HepG2 (cell line): Measurements from ENCODE around the gene PRDX3. TPM values are rescaled to one million over a fixed set of nuclear protein-coding genes. Genes with fewer than 3 reads are reported as not detected.

Experiments used
- DMTF1 ChIP-seq: sonication (generic); formaldehyde crosslinking; IDR thresholded peaks from 2 replicates; pipeline ENCODE4 v1.4.0; 2020; ENCODE audit warnings: mild to moderate bottlenecking, missing genetic modification reagents
- DZIP1 ChIP-seq: sonication (generic); formaldehyde crosslinking; IDR thresholded peaks from 2 replicates; pipeline ENCODE4 v1.5.0; 2020; ENCODE audit warnings: mild to moderate bottlenecking, missing genetic modification reagents
- JDP2 ChIP-seq: sonication (generic); formaldehyde crosslinking; IDR thresholded peaks from 2 replicates; pipeline ENCODE4 v1.8.1; 2022; ENCODE audit warnings: missing genetic modification reagents, borderline replicate concordance
- KMT2B ChIP-seq: IDR thresholded peaks from 2 replicates; pipeline ENCODE4 v1.6.1; 2016; ENCODE audit warnings: missing genetic modification reagents, missing compliant biosample characterization
- NCOA2 ChIP-seq: sonication (generic); formaldehyde crosslinking; IDR thresholded peaks from 2 replicates; pipeline ENCODE4 v1.8.0; 2022; ENCODE audit warnings: inconsistent platforms
- NRL ChIP-seq: sonication (generic); formaldehyde crosslinking; IDR thresholded peaks from 2 replicates; pipeline ENCODE4 v1.5.0; 2020; ENCODE audit warnings: missing genetic modification reagents, mild to moderate bottlenecking, moderate library complexity, borderline replicate concordance
- SKI ChIP-seq: fragments of 450-650 bp; IDR thresholded peaks from one replicate; pipeline ENCODE4 v1.6.1; 2018; ENCODE audit warnings: mild to moderate bottlenecking; ENCODE audit not compliant: partially characterized antibody
- THAP9 ChIP-seq: sonication (generic); formaldehyde crosslinking; IDR thresholded peaks from 2 replicates; pipeline ENCODE4; 2020; ENCODE audit warnings: missing genetic modification reagents, mild to moderate bottlenecking, borderline replicate concordance
- ZNF10 ChIP-seq: sonication (generic); formaldehyde crosslinking; IDR thresholded peaks from 2 replicates; pipeline ENCODE4 v1.4.0; 2020; ENCODE audit warnings: mild to moderate bottlenecking, low read depth, missing genetic modification reagents, borderline replicate concordance
- ZNF160 ChIP-seq: sonication (generic); formaldehyde crosslinking; IDR thresholded peaks from 2 replicates; pipeline ENCODE4 v1.8.0; 2022; ENCODE audit warnings: mild to moderate bottlenecking, inconsistent platforms, missing genetic modification reagents
- ZNF280B ChIP-seq: sonication (generic); formaldehyde crosslinking; IDR thresholded peaks from 2 replicates; pipeline ENCODE4 v1.5.0; 2020; ENCODE audit warnings: missing genetic modification reagents, mild to moderate bottlenecking, borderline replicate concordance
- ZNF563 ChIP-seq: sonication (generic); formaldehyde crosslinking; IDR thresholded peaks from 2 replicates; pipeline ENCODE4 v1.8.0; 2022; ENCODE audit warnings: mild to moderate bottlenecking, moderate library complexity, missing genetic modification reagents
- ZNF704 ChIP-seq: sonication (generic); formaldehyde crosslinking; IDR thresholded peaks from 2 replicates; pipeline ENCODE4 v1.8.1; 2023; ENCODE audit warnings: mild to moderate bottlenecking, inconsistent platforms, moderate library complexity, missing genetic modification reagents, borderline replicate concordance
- ZNF784 ChIP-seq: sonication (generic); formaldehyde crosslinking; IDR thresholded peaks from 2 replicates; pipeline ENCODE4 v1.5.1; 2020; ENCODE audit warnings: missing genetic modification reagents, mild to moderate bottlenecking, borderline replicate concordance
- polyA plus RNA-seq, 8 experiments: library from polyadenylated mRNA; depleted of rRNA in 3 of 8; stranded (reverse) in 7 of 8; unstranded in 1 of 8; fragments of >200 nt; fragmentation: Illumina TruSeq in 4 of 8; extraction: Trizol in 4 of 8; gene quantifications; 2 replicates each; pipeline versions ENCODE4 v1.2.1 to v1.2.3, GENCODE V29; 2011 to 2016; ENCODE audit warnings: low read depth in 4 of 8, missing spikeins in 1 of 8, mixed read lengths in 1 of 8; ENCODE audit not compliant: insufficient read depth in 1 of 8
- total RNA-seq, 5 experiments: library from RNA; depleted of rRNA; stranded (reverse); fragments of >200 nt; fragmentation: Illumina TruSeq; extraction: Trizol; gene quantifications; 2 replicates each; pipeline ENCODE4 v1.2.3, GENCODE V29; 2016; ENCODE audit warnings: low read depth in 1 of 5

PRDX3 gene
- total and polyA plus RNA-seq, 2 of the 13 experiments (the other 11 are each of a cell fraction or from before 2014, with no cell fraction given) = 407 to 565 TPM

- TF ChIP-seq ZNF704 (no peak; the same call in 1 of the 2 replicates), SKI (peak; percentile 48), ZNF784 (0 out of 2 replicates have a peak, but pooled peaks have one; percentile 45), KMT2B (CRISPR knock-in tag) (peak; percentile 79), ZNF280B (CRISPR knock-in tag) (peak; percentile 88; the same call in 1 of the 2 replicates), DZIP1 (CRISPR knock-in tag) (peak; percentile 84; the same call in 1 of the 2 replicates), JDP2 (CRISPR knock-in tag) (no peak), THAP9 (CRISPR knock-in tag) (peak; percentile 69), NCOA2 (CRISPR knock-in tag) (0 out of 2 replicates have a peak, but pooled peaks have one; percentile 32), ZNF563 (CRISPR knock-in tag) (peak; percentile 66), ZNF10 (CRISPR knock-in tag) (no peak), ZNF160 (CRISPR knock-in tag) (0 out of 2 replicates have a peak, but pooled peaks have one; percentile 62), NRL (CRISPR knock-in tag) (peak; percentile 82), DMTF1 (no peak)
Measured at GRCh38 chr10:119165171-119166117, 13.2 kb downstream of the PRDX3 start, which contains the start of gene SFXN4 (continued).
